ENCODE data around the gene PTCD2.
"Not testable (repeated sequence)": the region's sequence is repeated elsewhere in the genome, so short reads cannot be mapped to it uniquely, and the experiment has no call there.

Gene PTCD2

GRCh38 chr5:72377910-72378638, 57.9 kb downstream of the PTCD2 start:
- H3K4me3 ChIP-seq (ENCODE audit: low read depth, low read length) = no peak overlapping the region

- no peak overlapping the region for H3K4me3 ChIP-seq (ENCODE audit: low read depth, low read length)
Measured at GRCh38 chr5:72378639-72379289, 58.6 kb downstream of the PTCD2 start.

- no peak overlapping the region for H3K4me3 ChIP-seq (ENCODE audit: low read depth, low read length)
Measured at GRCh38 chr5:72379936-72380335, 59.8 kb downstream of the PTCD2 start.

GRCh38 chr5:72380492-72381274, 60.5 kb downstream of the PTCD2 start:
- H3K4me3 ChIP-seq (ENCODE audit: low read depth, low read length) = no peak overlapping the region

- no peak overlapping the region for H3K4me3 ChIP-seq (ENCODE audit: low read depth, low read length)
Measured at GRCh38 chr5:72383280-72383679, 63.1 kb downstream of the PTCD2 start.

GRCh38 chr5:72383726-72384125, 63.6 kb downstream of the PTCD2 start:
- no peak overlapping the region for H3K4me3 ChIP-seq (ENCODE audit: low read depth, low read length)

- H3K4me3 ChIP-seq (ENCODE audit: low read depth, low read length) = no peak overlapping the region
Measured at GRCh38 chr5:72386639-72387038, 66.5 kb downstream of the PTCD2 start.

- H3K4me3 ChIP-seq (ENCODE audit: low read depth, low read length) = no peak overlapping the region
Measured at GRCh38 chr5:72387985-72388384, 67.8 kb downstream of the PTCD2 start.

- no peak overlapping the region for H3K4me3 ChIP-seq (ENCODE audit: low read depth, low read length)
Measured at GRCh38 chr5:72388646-72389045, 68.5 kb downstream of the PTCD2 start.

GRCh38 chr5:72390836-72391235, 70.7 kb downstream of the PTCD2 start:
- H3K4me3 ChIP-seq (ENCODE audit: low read depth, low read length) = no peak overlapping the region

GRCh38 chr5:72392326-72392733, 72.2 kb downstream of the PTCD2 start:
- H3K4me3 ChIP-seq (ENCODE audit: low read depth, low read length) = no peak overlapping the region

- no peak overlapping the region for H3K4me3 ChIP-seq (ENCODE audit: low read depth, low read length)
Measured at GRCh38 chr5:72393052-72393451, 72.9 kb downstream of the PTCD2 start.

GRCh38 chr5:72394688-72395087, 74.5 kb downstream of the PTCD2 start:
- no peak overlapping the region for H3K4me3 ChIP-seq (ENCODE audit: low read depth, low read length)

- H3K4me3 ChIP-seq (ENCODE audit: low read depth, low read length) = no peak overlapping the region
Measured at GRCh38 chr5:72397836-72398235, 77.7 kb downstream of the PTCD2 start.

- H3K4me3 ChIP-seq (ENCODE audit: low read depth, low read length) = no peak overlapping the region
Measured at GRCh38 chr5:72400950-72401349, 80.8 kb downstream of the PTCD2 start.

GRCh38 chr5:72402381-72402890, 82.3 kb downstream of the PTCD2 start:
- H3K4me3 ChIP-seq (ENCODE audit: low read depth, low read length) = no peak overlapping the region

GRCh38 chr5:72402959-72403628, 82.9 kb downstream of the PTCD2 start:
- H3K4me3 ChIP-seq (ENCODE audit: low read depth, low read length) = no peak overlapping the region

GRCh38 chr5:72404771-72405170, 84.6 kb downstream of the PTCD2 start:
- H3K4me3 ChIP-seq (ENCODE audit: low read depth, low read length) = not testable (repeated sequence)

- H3K4me3 ChIP-seq (ENCODE audit: low read depth, low read length) = no peak overlapping the region
Measured at GRCh38 chr5:72407078-72407477, 86.9 kb downstream of the PTCD2 start.

GRCh38 chr5:72407541-72407940, 87.4 kb downstream of the PTCD2 start:
- no peak overlapping the region for H3K4me3 ChIP-seq (ENCODE audit: low read depth, low read length)

GRCh38 chr5:72408127-72408526, 88.0 kb downstream of the PTCD2 start:
- H3K4me3 ChIP-seq (ENCODE audit: low read depth, low read length) = no peak overlapping the region

Measured in iPS-11a (cell line).